ENCODE results near the gene APOE.
A peak's percentile ranks its signal among the peaks of the same experiment; 100 is the strongest.

Gene APOE

GRCh38 chr19:44947041-44947581 lies 41.5 kb downstream of the APOE start:
- peaks cover 6% of the 10 kb centered on the region for H3K4me1 Mint-ChIP-seq
- no peak for TF ChIP-seq CTCF (IDR thresholded peaks at IDR 0.05; ENCODE audit: unreplicated experiment in 3 of 3)
- no peaks in the 10 kb centered on the region for H3K27me3 Mint-ChIP-seq (ENCODE audit: low read depth)
- H3K4me3 Mint-ChIP-seq: no peak overlapping the region
- H3K9me3 Mint-ChIP-seq: no peaks in the 10 kb centered on the region
- peaks cover 3% of the 10 kb centered on the region for H3K36me3 Mint-ChIP-seq (ENCODE audit: low read depth)
- no peak overlapping the region for H3K27ac Mint-ChIP-seq

GRCh38 chr19:44948237-44948636 lies 42.6 kb downstream of the APOE start:
- H3K9me3 Mint-ChIP-seq: no peaks in the 10 kb centered on the region
- H3K4me1 Mint-ChIP-seq: peaks cover 6% of the 10 kb centered on the region
- peaks cover 3% of the 10 kb centered on the region for H3K36me3 Mint-ChIP-seq (ENCODE audit: low read depth)
- TF ChIP-seq CTCF (IDR thresholded peaks at IDR 0.05; ENCODE audit: unreplicated experiment in 3 of 3): no peak
- no peaks in the 10 kb centered on the region for H3K27me3 Mint-ChIP-seq (ENCODE audit: low read depth)
- no peak overlapping the region for H3K27ac Mint-ChIP-seq
- no peak overlapping the region for H3K4me3 Mint-ChIP-seq

DNA sequence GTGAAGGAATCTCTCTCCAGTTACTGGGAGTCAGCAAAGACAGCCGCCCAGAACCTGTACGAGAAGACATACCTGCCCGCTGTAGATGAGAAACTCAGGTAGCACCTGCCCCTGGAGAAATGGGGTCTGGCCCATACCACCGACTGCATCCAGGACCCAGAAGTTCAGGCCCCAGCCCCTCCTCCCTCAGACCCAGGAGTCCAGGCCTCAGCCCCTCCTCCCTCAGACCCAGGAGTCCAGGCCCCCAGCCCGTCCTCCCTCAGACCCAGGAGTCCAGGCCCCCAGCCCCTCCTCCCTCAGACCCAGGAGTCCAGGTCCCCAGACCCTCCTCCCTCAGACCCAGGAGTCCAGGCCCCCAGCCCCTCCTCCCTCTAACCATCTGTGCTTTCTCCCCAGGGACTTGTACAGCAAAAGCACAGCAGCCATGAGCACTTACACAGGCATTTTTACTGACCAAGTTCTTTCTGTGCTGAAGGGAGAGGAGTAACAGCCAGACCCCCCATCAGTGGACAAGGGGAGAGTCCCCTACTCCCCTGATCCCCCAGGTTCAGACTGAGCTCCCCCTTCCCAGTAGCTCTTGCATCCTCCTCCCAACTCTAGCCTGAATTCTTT lies 43.3 kb downstream of the APOE start:
- H3K9me3 Mint-ChIP-seq: no peaks in the 10 kb centered on the region
- TF ChIP-seq CTCF (IDR thresholded peaks at IDR 0.05; ENCODE audit: unreplicated experiment in 3 of 3): no peak
- no peak overlapping the region for H3K27ac Mint-ChIP-seq
- no peaks in the 10 kb centered on the region for H3K27me3 Mint-ChIP-seq (ENCODE audit: low read depth)
- H3K4me3 Mint-ChIP-seq: no peak overlapping the region
- peaks cover 6% of the 10 kb centered on the region for H3K4me1 Mint-ChIP-seq
- H3K36me3 Mint-ChIP-seq (ENCODE audit: low read depth): peaks cover 3% of the 10 kb centered on the region

GRCh38 chr19:44949550-44949949 lies 44.0 kb downstream of the APOE start:
- Mint-ChIP-seq H3K27me3 (ENCODE audit: low read depth) (no peaks in the 10 kb centered on the region), H3K9me3 (no peaks in the 10 kb centered on the region), H3K27ac (no peak overlapping the region), H3K36me3 (ENCODE audit: low read depth) (peaks cover 3% of the 10 kb centered on the region), H3K4me3 (no peak overlapping the region), H3K4me1 (peaks cover 7% of the 10 kb centered on the region)
- TF ChIP-seq CTCF (IDR thresholded peaks at IDR 0.05; ENCODE audit: unreplicated experiment in 3 of 3): no peak

GRCh38 chr19:44951179-44952159 lies 45.9 kb downstream of the APOE start:
- Mint-ChIP-seq H3K9me3 (no peaks in the 10 kb centered on the region), H3K27me3 (ENCODE audit: low read depth) (no peaks in the 10 kb centered on the region), H3K4me3 (peak overlapping the region; percentile 45 to 64 (median 50)), H3K4me1 (peaks cover 23% of the 10 kb centered on the region), H3K36me3 (ENCODE audit: low read depth) (peaks cover 3% of the 10 kb centered on the region), H3K27ac (peak overlapping the region; percentile 57 to 75 (median 75))
- peak; percentile 80 to 88 (median 82) for TF ChIP-seq CTCF (IDR thresholded peaks at IDR 0.05; ENCODE audit: unreplicated experiment in 3 of 3)
